ENCODE results near the gene FOXO1.

The FOXO1 gene

DNA sequence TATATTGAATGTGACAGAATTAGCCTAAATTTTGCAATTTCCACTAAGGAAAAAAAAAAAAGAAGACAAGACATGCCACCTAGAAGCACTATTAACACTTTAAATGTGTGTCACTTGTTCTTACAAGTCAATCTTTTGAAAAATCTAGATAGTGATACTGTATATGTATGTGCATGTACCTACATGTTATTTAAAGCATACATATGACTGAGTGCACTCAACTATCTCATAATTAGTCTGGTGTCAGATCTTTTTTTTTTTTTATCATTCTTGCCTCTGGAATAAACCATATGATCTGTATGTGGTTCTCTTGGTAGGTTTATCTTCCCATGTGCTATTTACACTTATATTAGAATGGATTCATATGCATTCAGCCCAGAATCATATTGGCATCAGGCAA lies 62.3 kb downstream of the FOXO1 start:
- DNase-seq, result no peak

DNA sequence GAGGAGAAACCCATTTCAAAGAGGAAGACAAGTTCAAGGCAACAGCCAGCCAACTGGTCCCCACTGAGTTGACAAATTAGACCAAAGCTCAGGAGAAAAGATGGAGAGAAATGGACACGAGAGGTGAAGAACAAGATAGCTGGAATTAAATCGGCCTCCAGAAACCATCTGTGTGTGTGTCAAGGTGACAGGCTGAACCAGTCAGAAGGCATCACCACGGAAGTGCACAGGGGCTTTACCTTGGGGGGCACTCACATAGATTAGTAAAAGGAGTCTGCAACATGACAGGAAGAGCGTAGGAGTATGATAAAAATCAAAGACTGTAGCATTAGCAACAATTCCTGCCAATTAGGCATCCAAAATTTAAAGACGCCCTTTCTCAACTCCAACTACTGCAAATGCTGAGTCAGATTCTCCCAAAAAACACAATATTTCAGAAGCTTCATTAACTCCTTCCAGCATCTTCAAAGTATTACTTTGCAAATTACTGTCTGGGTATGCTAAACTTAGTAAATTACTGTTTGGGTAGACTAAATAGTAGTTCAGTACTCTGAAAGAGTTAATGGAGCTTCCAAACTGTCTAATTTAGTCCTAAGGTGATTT lies 66.2 kb downstream of the FOXO1 start:
- no peak for DNase-seq

DNA sequence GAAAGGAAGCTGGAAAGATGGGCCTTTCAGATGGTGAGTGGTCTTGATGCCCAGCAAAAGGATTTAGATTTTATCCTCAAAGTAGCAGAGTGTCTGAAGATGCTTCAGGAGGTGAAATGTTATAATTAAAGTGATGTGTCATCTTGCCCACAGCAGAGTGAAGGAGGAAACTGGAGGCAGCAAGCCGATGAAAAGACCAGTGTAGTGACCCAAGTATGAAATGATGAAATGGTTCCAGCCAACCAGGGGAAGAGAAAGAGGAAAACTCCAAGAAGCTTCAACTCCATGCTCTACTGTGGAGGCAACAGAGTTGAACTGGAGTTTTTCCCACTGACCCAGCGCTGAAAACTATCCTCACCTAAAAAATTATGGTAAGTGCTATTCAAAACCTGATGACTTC lies 66.7 kb downstream of the FOXO1 start:
- no peak for DNase-seq

DNA sequence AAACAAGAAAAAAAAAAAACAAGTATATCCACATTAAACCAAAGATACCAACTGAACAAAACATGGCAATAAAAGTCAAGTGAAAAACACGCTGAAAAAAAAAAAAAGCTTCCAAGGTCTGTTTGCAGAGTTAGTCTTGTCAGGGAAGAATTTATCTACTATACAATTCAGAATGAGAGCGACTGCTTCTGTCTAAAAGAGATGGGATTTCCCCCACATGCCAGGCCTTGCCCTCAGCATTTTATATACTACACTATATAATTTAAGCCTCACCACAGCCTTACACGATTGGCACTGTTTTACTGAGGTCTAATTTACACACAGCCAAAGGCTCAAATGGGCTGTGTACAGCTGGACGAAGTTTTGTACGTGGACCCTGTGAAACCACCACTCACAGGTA lies 67.3 kb downstream of the FOXO1 start:
- DNase-seq, result no peak

DNA sequence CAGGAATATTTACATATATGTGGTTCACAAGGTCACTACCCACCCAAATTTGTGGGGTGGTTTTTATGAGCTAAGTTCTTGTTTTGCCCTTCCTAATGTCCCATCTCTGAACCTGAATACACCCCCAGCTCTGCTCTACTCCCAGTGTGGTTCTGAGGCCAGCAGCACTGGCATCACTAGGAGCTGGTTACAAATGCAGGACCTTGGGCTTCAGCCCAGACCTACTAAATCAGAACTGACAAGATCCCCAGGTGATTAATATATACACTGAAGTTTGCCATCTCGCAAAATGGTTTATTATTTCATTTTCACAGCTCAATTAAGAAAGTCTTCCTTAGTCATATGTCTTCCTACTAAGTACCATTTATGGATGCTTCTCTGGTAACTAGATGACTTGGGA lies 67.9 kb downstream of the FOXO1 start:
- DNase-seq, result no peak

DNA sequence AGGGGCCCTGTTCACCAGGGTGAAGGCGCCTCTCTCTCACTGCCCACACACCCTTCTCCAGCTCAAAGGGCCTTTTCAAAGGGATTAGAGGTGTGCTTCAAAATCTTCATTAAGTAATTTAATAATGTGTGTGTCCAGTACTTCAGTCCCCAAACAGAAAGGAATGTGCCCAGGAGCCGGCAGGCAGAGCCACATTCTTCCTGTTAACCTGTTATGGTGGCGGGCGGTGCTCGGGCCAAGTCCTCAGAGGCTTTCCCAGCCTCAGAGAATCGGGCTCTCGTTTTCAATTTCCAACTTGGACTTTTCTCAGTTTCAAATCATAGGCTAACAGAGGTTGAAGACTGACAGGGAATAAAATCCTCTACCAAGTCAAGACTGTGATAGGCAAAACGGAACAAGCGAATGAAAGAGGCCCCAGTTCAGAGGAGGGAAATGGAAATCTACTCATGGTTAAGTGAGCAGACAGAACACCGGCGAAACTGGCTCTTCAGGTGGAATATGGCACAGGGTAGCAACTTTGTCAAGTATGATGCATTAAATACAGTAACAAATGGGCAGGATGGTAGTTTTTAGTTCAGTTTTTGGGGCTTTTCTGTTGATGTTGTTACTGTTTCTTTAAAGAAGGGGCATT lies 68.6 kb downstream of the FOXO1 start:
- DNase-seq, result no peak

DNA sequence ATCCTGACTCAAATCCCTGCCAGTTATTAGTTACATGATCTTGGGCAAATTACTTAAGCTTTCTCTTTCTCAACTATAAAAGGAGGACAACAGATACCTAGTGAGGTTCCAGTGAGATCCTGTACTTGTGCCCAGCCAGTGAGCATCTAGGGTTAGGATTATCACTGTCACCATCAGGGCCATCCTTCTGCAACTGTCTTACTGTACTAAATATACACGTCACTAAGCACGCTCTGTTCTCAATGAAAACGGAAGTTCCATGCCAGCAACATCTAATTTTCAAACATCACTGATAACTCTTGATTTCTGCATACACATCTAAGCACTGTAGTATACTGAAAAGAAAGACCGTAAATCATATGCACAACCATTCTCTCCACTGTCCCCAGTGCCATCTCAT lies 70.0 kb downstream of the FOXO1 start:
- no peak for DNase-seq

DNA sequence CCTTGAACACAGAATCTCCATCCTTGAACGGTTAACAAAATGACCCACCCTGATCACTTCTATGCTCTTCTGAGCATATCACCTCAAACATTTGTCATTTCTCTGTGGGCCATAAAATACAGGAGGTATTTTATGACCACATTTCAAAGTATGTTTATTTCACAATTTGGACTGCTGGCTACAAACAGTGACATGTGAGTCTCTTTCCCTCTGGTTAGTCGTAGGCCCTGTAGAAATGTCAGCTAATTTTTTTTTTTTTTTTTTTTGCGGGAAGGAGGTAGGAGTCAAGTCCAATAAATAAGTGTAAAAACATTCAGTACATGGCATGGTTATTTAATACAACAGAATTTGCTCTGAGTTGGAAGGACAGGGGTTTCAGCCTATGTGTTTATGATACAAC lies 70.7 kb downstream of the FOXO1 start:
- no peak for DNase-seq

DNA sequence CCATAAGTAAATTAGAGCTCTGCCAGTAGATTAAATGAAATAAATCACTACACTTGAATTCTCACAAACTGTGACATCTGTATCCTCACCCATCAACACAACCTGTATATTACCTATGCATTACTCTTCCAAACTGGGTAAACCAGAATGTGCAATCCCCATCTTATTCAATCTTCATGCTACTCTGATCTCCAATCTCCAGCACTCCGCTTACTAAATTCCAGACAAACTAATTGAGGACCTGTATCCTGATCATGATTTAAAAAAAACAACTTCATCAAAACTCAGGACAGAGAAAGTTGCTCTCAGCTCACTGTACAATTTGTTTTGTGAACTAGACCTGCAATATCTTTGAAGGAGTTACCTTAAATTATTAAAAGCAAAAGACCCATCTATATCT lies 74.4 kb downstream of the FOXO1 start:
- DNase-seq, result no peak

DNA sequence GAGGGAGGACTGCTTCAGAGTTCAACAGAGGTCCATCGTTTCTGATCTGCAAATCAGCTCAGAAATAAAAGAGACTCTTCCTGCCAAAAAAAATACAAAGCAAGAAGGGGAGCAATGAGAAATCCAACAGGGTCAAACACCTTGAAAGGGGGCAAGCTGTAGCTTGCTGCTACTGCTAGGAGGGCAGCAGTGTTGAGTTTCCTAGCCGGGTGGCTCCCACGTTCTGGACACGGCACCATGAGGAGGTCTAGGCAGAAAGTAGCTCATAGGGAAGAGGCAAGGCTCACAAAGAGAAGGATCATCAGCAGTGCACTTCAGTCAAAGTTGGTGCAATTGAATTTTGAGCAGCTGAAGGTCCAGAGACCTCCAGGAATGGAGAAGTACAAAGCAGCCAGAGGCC lies 75.3 kb downstream of the FOXO1 start:
- DNase-seq, result no peak

DNA sequence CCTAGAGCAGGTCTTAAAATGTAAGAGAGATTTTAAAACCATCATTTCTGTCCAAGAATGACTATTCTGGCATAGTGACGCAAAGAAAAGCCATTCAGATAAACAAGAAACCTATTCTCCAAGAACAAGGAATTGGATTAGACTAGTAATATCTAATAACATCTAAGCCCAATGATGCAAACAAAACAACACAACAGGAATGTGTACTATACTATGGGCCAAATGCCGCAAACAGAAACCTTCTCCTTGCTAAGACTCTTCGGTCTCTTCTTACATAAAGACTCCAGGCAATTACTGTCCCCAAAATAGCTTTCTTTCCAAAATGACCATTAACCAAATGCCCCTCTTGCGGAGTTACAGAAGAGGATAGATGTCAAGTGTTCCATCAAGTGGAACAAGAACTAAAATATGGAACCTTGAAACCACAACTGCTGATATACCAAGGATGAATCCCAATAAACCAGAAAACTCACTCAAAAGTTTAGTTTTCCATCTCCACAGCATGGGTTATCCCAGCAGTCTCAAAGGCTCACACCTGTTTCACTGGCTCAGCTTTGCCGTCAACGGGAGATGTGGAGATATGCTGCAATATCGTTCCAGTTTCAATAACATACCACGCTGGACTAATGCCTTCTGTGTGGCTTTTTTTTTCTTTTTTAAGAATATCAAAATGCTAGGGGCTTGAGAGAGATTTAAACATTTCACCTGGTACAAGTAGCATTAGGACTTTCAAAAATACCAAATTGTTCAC lies 76.2 kb downstream of the FOXO1 start:
- no peak for DNase-seq

DNA sequence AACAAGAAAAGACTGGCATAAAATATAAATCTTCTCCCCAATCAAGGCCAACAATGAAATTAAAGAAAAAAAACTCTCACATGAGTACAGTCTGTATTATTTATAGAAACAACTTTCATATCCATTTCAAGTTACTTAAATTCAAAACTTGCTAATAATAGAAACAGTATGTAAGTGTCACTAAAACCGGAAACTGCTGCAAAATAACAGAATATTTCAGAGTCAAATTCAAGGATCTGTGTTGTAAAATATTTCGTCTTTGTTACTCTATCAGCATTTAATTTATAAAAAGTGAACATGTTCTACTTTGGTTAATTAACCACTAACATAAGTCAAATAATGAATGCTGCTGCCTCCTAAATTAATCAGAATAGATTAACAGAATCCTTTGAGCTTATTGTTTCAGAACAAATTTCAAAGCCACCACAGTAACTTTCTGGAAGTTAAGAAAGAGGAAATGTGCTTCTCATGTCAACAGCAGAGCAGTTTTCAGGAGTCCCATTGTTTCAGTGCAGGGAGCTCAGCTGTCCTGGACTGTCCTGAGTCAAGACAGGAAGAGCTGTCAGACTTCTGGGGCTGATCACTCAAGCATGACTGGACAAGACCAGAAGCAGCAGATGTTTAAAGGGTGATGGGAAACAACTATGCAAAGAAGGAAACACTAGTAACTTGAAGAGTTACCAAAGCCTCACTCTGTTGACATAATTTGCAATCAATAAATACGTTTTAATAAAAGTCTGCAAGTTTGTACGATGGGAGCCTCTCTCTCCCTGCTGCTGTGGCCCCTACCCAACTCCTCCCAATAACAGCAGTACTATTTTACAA lies 76.9 kb downstream of the FOXO1 start:
- DNase-seq, result no peak

DNA sequence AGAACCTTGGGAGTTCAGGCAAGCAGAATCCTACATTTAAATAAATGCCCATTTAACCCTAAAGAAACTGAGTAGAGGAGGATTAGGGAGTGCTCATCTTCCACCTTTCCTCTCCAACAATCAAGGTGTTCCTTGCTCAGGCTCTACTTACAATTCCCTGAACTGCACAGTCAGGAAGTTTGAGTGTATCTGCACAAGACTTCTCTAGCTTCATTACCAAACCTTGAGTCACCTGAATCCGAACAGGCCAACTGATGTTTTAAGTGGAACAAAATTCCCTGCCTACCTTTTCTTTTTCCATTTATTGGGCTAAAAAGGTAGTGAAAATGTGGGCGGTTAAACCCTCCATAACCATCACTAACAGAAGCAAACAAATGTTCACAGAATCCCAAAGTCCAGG lies 78.3 kb downstream of the FOXO1 start:
- no peak for DNase-seq

DNA sequence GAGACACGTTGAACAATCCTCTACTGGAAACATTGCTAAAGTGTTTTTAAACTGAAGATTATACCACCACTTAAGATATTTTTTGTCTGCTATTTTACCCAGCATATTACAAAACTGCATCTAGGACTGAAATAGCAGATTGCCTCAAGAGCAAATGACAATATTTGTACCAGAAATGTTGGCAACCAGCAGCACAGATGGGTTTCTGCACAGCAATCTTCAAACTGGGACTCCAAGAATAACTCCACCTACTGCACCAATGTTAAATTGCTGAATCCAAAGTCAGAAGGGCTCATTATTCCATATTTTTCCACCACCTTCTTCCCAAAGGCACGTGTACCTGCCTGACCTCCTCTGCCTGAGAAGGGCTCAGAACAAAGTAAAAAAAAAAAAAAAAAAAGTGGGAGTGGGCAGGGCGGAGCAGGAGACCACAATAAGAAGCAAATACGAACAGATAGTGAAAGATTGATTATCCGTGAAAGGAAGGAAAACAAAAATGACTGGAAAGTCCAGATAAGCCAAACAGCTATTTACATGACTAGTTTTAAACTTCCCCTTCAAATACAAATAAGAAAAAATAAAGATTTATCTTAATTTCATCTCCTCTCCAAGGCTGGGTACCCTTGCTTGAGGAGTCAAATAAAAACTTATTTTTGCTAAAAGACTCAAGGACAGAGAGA lies 79.4 kb downstream of the FOXO1 start:
- no peak for DNase-seq

DNA sequence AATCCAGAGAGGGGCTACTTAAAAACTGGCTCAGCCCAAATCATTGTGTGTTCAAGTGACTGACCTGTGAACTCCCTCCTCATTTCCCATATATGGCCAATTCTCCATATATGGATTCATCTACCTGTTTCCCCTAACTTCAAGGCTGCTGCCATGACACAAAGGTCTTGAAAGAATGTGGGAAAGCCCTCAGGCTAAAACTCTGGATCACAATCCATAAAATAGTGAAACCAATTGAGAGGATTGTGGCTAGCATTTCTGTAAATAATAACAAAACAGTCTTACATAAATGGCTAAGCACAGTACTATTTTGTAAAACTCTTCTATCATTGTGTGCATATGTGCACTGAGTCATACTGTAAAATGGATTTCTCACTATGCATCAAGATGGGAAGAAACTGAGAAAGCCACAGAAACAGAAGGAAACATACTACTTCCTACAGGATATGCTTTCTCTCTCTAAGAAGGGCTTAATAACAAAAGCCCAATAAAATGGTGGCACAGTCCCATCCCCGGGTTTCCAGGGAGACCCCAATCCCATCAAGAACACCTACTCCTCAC lies 80.5 kb downstream of the FOXO1 start:
- DNase-seq, result no peak

DNA sequence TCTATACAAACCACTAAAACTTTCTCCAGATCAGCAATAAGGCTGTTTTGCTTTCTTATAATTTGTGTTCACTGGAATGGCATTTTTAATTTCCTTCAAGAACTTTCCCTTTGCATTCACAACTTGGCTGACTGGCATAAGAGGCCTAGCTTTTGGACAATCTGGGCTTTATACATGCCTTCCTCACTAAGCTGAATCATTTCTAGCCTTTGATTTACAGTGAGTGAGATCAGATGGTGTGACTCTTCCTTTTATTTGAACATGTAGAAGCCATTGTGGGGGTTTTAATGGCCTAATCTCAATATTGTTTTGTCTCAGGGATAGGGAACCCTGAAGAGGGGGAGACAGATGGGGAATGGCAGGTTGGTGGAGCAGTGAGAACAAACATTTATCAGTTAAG lies 82.7 kb downstream of the FOXO1 start:
- DNase-seq, result no peak

DNA sequence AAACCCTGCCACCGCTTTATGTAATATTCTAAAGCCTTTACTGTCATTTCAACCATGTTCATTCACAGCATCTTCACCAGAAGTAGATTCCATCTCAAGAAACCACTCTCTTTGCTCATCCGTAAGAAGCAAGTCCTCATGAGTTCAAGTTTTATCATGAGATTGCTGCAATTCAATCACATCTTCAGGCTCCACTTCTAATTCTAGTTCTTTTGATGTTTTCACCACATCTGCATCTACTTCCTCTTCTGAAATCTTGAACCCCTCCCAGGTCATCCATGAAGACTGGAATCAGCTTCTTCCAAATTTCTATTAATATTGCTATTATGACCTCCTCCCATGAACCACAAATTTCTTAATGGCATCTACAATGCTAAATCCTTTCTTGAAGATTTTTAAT lies 83.9 kb downstream of the FOXO1 start:
- DNase-seq, result no peak

DNA sequence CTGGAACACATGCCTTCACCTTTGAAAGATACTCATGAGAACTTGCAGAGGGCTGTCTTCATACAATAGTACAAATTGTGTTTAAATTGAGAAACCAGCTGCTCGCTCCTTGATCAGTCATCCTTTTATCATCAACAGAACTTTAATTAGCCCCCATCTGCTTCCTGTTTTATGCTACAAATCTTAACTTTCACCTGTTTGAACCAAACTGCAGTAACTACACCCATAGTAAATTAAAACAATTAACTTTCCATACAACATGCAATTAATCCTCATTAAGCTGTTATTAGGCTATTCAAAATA lies 85.2 kb downstream of the FOXO1 start:
- no peak for DNase-seq

DNA sequence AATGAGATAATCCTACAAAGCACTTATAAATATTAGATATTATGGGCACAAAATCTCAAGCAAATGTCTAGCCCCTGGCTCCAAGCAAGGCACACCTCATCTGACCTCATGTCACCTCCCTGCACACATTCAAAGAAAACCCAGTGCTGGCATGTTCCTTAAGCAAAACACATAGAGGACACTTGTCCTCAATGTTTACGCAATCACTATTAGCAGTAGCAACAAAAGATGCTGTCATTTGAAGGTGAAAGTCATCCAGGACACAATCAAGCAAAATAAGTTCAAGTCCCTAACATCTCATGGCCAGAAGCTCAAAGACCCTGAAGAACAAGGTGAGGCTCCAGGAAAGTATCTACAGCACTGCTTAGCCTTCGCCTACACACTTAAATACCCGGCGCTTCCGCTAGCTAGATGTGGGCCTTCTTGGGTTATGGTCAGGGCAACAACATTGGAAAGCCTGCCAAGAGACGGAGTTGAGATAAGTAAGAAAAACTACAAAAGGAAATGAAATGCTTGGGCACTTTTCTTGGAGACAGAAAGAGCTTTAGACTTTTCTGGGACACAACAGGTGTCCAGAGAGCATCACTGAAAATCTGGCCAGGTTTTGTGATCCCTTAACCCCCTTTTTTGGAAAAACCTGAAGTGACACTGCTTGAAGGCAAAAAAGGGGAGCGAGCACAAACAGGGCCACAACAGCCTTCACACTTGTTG lies 85.7 kb downstream of the FOXO1 start:
- no peak for DNase-seq

DNA sequence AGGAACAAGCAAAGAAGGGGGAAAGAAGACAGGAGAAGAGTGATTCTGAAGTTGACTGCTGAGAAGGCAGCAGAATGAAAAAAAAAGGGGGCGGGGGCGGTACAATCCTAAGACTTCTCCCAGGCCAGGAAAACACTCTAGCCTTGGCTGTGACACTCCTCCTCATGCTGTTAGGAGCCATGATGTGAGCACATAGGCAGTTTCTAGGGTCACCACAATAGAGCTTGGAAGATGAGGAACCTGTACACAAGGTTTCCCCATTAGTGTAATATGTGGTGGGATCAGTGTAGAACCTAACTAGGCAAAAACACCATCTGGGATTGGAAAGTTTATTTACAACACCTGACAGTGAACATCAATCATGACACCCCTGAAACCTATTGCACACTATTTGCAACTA lies 86.9 kb downstream of the FOXO1 start:
- no peak for DNase-seq

DNA sequence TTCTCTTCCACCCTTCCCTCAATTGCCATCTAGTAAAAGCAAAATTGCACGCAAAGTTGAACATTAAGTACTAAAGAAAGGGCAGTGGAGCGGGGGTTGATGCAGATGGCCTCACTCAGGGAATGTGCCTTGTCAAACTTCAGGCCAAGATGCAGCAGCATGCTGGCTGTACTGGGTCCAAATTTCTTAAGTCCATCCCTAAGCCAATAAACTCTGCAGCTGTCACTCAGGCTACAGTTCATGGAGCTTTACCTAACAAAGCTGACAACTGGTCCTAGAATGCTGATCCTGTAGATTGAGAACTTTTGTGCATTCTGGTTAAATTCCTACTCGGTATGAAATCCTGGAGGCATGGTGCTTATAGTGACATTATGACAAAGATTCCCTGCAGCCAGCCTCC lies 88.4 kb downstream of the FOXO1 start:
- DNase-seq, result no peak

DNA sequence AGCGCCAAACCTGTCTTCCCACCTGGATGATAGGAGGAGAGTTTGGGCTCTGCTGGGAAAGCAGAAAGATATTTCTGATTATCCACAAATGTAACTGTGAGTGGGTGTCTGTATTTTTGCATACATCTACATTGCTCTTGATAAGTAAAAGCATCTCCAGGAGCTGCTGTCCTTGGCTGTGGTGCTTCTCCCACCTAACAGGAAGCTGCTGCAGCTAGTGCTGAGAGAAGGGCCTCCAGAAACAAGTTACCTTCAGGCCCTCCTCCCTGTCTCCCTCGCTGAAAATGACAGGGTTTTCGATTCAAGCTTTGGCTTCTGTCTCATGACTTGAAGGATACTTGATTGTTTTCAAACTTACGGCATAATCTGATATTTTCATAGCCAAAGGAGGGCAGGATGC lies 90.1 kb downstream of the FOXO1 start:
- DNase-seq, result no peak

Data from NCI-H1105 treated with DMSO at 0.1 percent for 48 hours (cell line).